Activated CD4-positive, CD25-positive, alpha-beta regulatory T cell treated with anti-CD3 and anti-CD28 coated beads, Interleukin-2, amount 50 U/mL, for 24 hours (primary cell): Measurements from ENCODE around the gene SELENOO.
A peak's percentile ranks its signal among the peaks of the same experiment; 100 is the strongest.

ENCODE experiments used
- ATAC-seq, 2 donors: fragments of 150-1000 bp; cut with Tn5 transposase; one replicate each; pipeline ENCODE4 v1.10.0; 2021; ENCODE audit warnings: mild to moderate bottlenecking in 1 of 2, moderate library complexity in 1 of 2

SELENOO gene, protein sequence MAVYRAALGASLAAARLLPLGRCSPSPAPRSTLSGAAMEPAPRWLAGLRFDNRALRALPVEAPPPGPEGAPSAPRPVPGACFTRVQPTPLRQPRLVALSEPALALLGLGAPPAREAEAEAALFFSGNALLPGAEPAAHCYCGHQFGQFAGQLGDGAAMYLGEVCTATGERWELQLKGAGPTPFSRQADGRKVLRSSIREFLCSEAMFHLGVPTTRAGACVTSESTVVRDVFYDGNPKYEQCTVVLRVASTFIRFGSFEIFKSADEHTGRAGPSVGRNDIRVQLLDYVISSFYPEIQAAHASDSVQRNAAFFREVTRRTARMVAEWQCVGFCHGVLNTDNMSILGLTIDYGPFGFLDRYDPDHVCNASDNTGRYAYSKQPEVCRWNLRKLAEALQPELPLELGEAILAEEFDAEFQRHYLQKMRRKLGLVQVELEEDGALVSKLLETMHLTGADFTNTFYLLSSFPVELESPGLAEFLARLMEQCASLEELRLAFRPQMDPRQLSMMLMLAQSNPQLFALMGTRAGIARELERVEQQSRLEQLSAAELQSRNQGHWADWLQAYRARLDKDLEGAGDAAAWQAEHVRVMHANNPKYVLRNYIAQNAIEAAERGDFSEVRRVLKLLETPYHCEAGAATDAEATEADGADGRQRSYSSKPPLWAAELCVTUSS

DNA sequence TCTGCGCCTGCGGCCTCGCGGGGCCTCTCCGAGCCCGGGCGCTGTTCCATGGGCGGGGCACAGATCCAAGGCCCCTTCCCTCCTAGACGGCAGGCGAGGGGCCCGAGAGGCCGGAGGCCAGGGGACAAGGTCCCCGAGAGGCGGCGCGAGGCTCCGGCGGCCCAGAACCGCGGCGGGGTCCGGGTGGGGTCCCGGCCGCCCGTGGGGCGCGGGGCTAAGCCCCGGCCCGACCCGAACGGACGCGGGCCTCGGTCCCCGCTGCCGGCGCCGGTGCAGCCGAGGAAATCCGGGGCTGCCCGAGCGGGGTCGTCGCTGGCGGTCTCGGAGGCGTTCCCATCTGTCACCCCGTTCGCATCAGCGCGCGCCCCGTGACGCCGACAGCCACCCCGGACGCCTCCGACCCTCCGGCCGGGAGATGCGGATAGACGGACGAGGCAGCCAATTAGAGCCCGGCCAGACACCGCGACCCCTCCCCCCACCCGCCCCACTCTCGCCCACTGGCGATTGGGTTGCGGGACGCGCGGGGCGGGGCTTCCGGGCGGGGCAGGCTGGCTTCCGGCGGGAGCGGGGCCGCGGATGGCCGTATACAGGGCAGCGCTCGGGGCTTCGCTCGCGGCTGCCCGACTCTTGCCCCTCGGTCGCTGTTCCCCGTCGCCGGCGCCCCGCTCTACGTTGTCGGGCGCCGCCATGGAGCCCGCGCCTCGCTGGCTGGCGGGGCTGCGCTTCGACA lies at the start of gene SELENOO:
SELENOO (plus strand) TSS at position 551 of the 730 bp plus-strand sequence; CDS start at position 577, 26 bp downstream.
- peak; percentile 91 to 93 for ATAC-seq

DNA sequence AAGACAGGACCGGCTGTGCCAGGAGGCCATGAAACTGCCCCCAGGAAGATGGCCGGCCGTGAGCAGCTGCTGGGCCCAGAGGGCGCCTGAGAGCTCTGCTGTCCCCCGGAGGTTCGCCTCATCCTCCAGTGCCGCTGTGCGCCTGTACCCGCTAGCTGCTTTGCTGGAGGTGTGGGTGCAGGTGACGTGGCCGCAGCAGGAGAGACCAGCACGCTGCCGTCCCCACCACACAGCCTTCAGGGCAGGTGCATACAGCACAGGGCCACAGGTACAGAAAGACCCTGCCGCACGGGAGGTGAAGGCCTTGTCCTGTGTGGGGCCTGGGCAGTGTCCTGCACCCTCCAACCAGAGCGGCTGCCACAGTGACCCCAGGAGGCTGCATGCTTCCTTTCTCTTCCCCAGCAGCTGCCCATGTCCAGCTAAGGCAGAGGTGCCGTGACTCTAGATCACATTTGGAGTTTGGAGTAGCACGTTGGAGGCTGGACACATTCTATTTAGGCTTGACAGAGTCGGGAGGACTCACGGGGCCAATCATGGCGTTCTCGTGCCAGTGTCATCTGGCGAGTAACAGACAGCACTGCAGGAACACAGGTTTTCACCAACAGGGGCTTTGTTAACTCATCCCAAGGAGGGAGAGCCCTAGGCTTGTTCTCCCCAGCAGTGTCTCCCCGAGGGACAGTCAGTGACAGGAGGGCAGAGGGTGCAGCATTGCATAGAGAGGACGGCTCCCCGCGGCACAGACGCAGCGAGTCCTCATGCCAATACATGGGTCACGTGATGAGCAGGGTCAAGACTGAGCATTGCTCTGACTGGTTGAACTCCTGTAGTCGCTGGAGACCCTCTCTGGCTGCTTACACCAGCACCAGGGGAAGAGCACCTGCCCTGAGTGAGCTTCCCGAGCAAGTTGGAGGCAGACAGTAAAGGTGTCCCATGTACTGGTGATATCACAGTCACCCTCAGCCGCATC lies 49.0 kb upstream of the SELENOO start:
- ATAC-seq, result no peak

DNA sequence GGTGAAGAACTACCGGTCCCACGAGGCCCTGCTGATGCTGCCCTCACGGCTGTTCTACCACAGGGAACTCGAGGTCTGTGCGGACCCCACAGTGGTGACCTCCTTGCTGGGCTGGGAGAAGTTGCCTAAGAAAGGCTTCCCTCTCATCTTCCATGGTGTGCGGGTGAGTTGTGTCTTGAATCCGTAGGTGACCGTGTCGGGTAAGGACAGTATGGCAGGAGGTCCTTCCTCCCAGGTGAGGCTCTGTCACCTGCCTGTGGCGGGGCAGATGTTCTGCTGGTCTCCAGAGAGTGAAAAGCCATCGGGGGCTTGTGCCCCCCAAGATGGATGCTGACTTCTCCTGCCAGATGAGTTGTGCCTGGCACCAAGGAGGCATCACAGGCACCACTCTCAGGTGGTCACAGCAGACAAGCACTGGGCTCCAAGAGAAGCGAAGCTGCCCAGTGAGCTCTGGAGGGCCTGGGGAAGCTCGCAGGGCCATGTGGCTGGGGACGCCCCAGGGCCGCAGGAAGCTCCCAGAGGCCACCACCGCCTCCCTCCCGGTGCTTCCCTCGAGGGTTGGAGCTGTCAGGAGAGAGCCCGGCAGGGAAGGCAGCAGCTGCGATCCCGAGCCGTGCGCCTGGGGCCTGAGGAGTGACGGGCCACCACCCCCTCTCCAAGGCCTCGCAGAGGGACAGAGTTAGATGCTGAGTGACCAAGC lies 47.6 kb upstream of the SELENOO start:
- no peak for ATAC-seq

DNA sequence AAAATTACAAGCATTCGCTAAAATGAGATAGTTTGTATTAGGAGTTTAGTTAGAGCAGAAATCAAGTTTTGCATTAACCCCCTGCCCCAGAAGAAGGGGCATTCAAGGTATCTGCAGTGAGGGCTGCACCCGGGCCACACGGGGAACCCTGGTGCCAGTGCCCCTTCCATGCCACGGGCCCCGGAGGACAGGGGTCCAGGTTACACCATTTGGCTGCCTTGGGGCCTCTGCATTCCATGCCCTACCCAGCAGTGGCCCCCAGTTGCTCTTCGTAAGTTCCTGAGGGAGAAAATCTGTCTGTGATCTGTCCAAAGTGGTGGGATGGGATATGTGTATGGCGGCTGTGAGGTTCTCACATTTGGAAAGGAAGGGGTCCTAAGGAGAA lies 47.1 kb upstream of the SELENOO start:
- ATAC-seq, result no peak

DNA sequence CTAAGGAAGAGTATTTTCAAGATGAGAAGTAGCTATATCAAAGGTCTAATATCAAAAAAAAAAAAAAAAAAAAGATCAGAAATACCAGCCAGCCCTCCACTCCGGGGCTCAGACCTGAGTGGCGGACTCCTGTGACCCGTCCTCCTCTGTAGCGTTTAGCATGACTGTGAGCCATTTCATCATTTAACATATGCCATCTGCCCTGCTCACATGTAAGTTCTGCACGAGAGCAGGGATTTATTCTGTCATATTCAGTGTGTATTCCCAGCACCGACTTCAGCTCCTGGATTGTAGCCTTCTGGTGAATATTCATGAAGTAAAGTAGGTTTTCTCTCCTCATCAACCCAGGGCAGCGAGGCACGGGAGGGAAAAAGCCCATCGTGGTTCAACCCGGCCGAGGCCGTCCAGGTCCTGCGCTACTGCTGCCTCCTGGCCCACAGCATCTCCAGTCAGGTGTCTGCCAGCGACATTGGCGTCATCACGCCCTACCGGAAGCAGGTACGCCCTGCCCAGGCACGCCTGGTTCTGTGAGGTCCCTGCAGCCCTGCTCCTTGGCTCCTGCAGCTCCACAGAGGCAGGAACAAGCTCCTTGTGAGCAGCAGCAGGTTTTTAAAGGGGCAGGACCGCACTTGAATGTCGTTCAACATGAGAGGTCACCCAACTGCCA lies 43.0 kb upstream of the SELENOO start:
- ATAC-seq, result no peak

DNA sequence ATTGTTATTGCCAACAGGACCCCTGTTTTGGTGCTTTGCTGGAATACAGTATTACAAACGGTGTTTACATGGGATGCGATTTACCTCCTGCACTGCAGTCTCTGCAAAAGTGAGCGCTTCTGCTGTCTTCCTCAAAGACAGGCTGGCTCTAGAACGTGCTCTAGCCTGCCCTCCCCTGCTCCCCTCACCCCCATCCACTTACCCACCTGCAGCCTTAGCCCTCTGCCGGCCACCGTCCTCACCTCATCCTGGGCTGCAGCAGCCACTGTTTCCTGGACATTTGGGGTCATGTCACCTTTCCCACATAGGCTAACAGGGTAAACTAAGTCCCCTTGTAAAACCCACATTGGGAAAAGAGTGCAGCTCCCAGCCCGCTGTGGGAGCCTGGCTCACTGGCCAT lies 39.9 kb upstream of the SELENOO start:
- no peak for ATAC-seq

DNA sequence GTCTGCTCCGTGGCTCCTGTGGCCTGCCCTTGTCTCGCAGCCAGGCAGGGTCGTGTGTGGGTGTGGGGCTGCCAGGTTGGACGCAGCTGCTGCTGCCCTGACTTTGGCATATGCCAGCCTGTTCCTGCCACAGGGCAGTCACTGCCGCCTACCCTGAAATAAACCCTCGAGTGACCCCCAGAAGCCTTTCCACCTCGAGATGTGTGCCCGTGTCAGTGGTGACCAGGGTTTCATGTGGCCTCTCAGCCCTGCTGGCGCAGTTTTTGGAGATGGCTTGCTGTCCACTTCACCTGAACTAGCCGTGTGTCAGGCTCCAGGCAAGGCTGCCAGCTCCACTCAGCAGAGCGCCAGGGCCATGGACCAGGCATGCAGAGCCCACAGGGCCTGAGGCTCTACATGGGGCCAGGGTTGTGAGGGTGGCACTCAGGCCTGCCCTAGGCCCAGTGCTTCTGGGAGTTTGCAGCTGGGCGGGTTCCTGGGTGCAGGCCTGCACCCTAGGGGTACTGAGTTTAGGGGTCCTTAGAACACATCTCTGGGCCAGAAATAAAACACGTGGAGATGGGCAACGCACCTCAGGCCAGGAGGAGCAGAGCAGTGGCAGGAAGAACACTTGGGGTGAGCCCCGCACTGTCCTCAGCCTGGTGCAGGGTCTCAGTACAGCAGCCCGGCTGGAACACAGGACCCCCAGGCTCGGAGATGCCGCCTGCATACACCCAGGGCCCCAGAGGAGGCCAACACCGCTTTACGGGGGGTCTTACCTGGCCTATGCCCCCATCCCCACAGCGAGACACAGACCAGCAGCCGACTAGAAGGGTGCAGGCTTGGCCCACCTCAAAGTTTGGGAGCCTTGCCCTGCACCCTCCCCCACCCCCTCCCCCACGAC lies 39.1 kb upstream of the SELENOO start:
- no peak for ATAC-seq

DNA sequence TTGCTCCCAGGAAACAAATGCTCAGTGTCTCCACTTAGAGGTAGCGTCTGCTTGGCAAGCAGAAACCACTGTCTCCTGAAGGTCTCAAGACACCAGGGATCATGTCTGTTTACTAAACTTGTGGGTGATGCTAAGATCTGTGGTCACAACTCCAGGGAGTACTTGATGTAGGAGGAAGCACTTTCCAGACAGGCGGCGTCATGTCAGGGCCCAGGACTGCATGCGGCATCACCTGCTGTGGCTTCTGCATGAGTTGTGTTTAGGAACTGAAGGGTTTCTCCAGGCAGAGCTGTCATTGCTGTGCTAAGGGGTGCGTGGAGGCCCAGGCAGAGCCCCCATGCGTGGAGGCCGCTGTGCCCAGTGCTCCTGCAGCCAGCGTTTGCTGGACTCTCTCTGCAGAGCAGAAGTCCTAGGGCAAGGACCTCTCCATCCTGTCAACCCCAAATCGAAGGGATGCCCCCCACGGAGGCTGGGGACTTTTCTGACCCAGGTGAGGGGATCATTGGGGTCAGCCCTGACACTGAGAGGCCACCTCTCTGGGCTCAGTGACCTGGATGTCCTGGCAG lies 38.3 kb upstream of the SELENOO start:
- no peak for ATAC-seq

DNA sequence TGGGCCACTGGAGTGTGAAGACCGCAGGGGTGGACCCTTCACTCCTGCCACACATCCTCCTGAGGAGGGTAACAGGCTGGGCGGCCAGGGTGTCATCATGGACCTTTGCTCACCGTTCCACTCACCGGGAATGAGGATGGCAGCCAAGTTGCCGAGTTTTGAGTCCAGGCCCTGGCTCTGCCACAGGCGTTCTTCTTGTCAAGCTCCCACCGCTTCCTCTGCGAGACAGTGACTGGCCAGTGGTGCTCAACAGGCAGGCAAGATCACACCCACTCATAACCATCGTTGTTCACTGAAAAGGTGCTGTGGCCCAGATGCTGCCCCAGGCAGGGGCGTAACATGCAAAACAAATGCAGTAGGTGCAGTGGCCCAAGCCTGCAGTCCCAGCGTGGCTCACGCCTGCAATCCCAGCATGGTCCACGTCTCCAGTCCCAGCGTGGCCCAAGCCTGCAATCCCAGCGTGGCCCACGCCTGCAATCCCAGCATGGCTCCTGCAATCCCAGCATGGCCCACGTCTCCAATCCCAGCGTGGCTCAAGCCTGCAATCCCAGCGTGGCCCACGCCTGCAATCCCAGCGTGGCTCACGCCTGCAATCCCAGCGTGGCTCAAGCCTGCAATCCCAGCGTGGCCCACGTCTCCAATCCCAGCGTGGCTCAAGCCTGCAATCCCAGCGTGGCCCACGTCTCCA lies 35.2 kb upstream of the SELENOO start:
- no peak for ATAC-seq

DNA sequence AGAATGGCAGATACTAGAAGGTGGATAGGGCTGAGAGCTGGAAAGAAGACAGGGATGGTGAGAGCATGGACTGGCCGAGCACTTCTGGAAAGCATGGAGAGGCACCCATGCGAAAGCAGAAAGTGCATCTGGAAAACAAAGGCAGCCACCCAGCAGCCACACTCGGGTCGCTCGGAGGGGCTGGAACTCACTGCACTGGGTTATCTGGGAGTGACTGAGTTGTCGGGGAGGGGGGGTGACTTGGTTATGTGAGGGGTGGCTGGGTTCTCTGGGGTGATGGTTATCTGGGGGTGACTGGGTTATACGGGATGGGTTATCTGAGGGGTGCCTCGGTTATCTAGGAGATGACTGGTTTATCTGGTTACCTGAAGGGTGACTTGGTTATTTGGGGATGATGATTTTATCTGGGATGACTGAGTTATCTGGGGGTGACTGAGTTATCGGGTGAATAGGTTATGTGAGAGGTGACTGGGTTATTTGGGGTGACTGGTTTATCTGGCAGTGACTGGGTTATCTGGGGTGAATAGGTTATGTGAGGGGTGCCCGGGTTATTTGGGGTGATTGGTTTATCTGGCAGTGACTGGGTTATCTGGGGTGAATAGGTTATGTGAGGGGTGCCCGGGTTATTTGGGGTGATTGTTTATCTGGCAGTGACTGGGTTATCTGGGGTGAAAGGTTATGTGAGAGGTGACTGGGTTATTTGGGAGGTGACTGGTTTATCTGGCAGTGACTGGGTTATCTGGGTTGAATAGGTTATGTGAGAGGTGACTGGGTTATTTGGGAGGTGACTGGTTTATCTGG lies 32.9 kb upstream of the SELENOO start:
- ATAC-seq, result no peak

DNA sequence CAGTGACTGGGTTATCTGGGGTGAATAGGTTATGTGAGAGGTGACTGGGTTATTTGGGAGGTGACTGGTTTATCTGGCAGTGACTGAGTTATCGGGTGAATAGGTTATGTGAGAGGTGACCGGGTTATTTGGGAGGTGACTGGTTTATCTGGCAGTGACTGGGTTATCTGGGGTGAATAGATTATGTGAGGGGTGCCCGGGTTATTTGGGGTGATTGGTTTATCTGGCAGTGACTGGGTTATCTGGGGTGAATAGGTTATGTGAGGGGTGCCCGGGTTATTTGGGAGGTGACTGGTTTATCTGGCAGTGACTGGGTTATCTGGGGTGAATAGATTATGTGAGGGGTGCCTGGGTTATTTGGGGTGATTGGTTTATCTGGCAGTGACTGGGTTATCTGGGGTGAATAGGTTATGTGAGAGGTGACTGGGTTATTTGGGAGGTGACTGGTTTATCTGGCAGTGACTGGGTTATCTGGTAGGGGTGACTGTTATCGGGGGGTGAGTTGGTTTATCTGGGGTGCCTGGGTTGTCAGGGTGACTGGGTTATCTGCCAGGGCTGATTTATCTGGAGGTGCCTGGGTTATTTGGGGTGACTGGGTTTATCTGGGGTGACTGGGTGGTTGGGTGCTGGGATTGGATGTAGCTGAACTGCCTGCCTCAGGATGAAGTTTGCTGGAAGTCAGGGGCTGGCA lies 32.2 kb upstream of the SELENOO start:
- peak; percentile 33 to 48 for ATAC-seq

DNA sequence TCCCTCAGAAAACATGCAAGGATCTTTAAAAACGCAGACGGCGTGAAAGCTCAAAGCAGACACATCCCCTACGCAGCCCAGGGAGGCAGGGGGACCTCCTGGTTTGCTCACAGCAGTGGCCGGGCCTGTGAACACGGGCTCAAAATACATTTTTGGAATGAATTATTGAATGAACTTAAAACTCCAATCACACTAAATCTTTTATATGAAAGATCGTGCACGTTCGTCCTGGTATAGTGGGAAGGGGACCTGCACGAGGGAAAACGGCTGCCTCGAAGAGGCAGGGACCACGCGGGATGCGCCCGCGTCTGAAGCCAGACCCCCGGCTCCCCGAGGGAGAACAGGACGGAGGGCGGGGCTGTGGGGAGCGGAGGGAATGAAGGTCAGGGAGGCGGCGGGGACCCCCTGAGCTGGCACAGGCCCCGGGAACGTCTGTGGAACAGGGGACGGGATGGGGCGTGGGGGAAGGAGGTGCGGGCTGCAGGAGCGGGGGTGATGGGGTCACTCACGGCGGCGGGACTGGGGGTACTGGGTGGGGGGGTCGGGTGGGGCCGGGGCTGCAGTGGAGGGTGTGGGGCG lies 31.5 kb upstream of the SELENOO start:
- ATAC-seq, result no peak

DNA sequence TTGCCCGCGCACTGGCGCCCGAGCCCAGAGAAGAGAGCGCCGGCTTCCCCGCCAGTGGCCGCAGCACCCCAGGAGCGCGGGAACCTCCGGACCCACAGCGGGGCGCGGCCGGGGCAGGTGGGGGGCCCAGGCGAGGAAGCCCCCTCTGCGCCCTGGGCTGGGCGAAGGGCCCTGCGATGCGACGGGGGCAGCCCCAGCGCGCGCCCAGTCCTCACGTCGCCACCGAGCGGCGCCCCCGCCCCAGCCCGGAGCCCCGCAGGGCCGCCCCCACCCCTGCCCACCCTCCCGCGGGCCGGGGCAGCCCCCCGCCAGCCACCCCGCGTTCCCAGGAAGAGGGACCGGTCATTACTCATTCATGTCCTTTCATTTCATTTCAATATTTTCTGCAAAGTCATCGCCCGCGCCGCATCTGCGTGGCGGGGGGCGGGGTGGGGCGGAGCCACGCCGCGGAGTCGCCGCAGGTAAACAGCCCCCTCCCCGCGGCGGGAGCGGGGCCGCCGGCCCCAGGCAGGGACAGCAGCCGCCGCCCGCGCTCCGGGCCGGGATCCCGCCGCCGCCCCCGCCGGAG lies 31.0 kb upstream of the SELENOO start:
- peak; percentile 78 to 79 for ATAC-seq

DNA sequence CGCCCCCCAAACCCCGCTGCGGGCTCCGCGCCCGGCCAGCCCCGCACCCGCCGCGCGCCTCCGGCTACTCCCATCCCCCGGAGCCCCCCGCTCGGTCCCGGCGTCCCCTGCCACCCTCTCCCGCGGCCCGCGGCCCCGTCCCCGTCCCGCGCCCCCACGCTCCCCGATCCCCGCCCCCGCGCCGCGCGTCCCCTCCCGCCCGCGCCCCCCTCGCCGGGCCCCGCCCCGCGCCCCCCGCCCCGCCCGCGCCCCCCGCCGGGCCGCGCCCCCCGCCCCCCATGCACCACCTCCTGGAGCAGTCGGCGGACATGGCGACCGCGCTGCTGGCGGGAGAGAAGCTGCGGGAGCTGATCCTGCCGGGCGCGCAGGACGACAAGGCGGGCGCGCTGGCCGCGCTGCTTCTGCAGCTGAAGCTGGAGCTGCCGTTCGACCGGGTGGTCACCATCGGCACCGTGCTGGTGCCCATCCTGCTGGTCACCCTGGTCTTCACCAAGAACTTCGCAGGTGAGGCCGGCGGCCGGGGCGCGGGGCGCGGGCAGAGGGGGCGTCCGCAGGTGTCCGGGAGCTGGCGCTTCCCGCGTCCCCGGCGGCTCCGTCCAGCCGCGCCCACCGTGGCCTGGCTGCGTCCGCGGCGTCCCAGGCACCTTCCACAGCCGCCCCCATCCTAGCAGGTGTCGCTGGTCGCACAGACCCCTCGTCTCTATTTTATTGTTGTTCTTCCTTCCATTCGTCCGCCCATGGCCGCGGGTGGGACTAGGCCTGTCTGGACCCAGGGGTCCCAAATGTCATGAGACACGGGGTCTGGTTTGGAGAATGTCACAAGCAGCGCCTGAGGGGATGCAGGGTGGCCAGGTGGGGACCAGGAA lies 30.1 kb upstream of the SELENOO start, which contains the start of gene PANX2:
PANX2 (plus strand) TSS at position 279 of the 866 bp plus-strand sequence; CDS start at position 279, 0 bp downstream.
- ATAC-seq, result no peak

DNA sequence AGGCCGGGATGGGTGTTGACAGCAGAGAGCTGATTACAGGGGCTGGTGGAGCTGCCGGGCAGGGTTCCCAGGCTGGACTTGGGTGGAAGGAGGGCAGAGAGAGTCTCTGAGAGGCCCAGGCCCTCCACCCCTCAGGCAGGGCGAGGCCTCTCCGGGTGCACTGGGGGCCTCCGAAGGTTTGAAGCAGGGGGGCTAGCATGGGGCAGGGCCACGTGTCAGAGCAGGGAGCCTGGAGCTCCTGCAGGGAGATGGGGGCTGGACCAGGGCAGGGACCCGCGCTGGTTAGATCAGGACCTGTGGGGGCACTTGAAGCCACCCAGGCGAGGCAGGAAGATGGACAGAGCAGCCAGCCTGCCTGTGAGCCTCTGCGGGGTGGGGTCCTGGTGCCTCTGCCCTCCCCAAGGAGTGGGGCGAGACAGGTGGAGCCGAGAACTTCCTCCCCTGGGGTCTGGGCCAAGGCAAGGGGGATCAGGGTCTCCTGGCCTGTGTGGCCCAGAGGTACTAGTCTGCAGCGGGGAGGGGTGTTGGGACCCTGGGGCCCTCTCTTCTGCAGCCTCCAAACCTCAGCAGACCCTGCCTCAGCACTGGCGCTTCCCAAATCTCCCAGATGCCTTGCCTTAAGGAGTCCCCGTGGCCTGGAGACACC lies 29.4 kb upstream of the SELENOO start:
- no peak for ATAC-seq
